GM21381 (cell line): Measurements from ENCODE around the gene EFNA5.
"Not testable (repeated sequence)": the region's sequence is repeated elsewhere in the genome, so short reads cannot be mapped to it uniquely, and the experiment has no call there.

Experiments used
- ATAC-seq: cut with Tn5 transposase; IDR thresholded peaks from one replicate; pipeline ENCODE4 v1.9.1; 2021; ENCODE audit warnings: mild to moderate bottlenecking, moderate library complexity; ENCODE audit not compliant: unreplicated experiment

EFNA5 gene

DNA sequence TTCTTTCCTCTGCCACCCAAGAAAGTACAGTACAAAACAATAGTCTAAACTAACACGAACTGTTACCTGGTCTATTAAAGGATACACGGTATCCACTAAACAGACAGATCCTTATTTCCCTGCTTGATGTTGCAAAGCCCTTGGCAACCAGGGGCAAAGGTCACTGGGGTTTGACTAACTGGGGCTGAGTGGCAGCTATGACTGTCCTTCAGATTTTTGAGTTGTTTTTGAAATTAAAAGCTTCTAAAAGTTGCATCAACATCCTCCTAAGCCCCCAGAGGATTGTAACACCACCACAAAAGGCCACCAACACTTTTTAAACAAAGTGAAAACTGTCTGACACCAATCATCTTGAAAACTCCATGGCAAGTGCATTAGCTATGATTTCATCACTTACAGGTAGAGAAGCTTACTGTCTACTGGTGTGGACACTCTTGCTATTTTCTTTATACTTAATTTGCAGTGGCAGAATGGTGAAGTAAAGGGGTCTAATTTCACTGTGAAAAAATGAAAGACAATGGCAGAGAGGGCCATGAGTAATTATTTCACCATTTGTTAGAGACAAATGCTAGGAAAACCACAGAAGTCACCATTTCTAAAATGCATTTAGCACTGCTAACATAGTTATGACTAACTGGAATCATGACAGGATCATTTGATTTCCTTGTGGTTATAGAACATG lies 292.4 kb downstream of the EFNA5 start:
- ATAC-seq: no peak

DNA sequence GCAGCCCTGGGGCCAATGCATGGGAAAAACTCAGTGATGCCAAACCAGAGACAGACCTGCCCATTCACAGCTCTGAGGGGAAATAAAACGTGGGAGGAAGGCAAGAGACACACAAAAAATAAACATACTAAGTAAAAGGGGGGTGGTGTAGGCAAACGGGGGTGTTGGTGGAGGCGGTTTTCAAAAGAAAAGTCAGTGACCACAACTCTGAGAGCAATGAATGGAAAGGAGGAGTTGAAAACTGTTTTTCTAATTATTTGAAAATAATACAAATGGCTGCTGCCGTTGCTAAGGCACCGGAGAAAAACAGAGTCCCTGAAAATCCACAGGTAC lies 293.5 kb downstream of the EFNA5 start:
- no peak for ATAC-seq

DNA sequence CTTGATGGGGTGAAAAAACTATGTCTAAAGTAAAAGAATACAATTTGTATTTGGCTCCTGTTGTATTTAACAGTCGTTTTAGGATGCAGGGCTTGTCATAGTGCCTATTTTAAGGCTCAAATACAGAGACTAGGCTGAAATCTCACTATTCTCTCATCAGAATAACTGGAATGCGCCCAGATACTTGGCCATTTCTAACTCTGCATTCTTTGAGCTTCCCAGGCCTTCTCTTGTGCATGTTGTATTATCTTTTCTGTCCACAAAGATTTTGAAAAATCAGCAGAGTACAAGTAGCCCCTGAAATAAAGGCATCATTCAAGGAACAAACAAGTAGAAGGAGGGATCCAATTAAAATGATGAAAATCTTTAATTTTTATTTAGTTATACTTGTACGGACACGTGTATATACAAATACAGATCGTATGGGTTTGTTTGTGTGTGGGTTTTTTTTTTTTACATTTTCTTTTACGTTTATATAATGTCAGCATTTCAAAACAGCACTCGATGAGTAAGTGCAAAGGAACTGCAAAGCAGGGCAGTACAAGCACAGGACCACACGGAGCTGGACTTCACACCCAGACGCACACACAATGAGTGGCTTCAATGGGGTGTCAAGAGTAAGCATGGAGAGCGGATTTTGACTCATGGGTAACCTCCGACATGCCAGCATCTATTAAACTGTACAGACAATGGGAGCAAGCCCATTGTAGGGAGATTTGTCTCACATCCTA lies 294.0 kb downstream of the EFNA5 start:
- no peak for ATAC-seq

DNA sequence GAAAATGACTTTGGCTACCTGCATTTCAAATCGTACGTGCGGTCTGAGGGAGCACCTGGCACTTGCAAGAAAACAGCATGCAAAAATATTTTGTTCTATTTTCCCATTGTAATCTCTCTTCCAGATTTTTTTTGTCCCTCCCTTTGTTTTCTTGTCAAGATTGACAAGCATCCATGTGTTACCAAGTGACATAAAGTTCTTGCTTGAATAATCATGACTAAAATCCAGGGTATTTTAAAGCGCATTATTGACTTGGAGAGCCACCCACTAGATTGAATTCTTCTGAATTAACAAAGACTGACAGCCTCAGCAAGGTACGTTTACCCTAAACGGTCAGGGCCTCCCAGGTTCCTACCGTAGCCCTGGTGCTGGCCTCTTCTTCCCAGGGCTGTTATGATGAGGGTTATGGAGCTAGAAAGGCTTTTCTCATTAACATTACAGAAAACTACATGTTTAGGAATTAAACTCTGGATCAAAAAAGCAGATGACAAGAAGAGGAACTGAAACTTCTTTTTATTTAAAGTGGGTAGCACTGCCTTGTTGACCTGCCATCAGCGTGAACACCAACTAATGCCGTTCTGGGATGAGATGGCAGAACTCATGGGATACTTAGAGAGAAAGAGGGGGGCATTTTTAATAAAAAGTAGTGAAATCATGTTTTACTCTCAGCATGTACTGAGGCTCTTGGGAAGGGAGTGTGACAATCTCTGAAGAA lies 297.0 kb downstream of the EFNA5 start:
- peak; percentile 56 for ATAC-seq

DNA sequence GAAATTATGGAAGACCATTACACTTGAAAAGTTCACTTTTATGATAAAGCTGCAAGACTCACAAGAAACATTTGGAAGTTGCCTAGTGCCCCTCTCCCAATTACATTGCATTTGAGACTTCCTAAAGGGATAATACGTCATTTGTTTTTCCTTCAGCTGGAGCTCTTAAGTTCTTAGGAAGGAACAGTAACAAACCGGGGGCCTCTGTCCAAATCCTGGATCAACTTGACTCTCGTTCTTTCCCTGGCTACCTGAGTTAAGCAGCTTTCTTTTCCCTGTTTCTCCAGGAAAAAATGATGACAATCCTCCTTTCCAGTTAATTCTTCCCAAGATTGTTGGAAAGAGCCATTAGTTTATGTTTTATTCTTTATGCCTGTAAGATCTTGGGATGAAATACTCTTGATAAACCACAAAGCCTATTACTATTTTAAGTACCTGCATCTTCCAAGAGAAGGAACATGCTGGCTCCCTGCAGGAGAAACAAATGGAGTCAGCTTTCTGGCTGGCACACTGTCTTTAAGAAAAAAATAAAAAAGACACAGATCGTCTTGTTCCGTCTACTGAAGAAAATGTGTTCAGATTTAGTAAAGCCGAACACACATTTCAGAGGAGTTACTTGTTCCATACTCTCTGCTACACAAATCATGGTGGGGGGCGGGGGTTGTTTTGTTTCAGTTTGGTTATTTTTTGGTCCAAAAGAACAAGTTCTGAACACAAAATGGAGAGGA lies 297.9 kb downstream of the EFNA5 start:
- no peak for ATAC-seq

DNA sequence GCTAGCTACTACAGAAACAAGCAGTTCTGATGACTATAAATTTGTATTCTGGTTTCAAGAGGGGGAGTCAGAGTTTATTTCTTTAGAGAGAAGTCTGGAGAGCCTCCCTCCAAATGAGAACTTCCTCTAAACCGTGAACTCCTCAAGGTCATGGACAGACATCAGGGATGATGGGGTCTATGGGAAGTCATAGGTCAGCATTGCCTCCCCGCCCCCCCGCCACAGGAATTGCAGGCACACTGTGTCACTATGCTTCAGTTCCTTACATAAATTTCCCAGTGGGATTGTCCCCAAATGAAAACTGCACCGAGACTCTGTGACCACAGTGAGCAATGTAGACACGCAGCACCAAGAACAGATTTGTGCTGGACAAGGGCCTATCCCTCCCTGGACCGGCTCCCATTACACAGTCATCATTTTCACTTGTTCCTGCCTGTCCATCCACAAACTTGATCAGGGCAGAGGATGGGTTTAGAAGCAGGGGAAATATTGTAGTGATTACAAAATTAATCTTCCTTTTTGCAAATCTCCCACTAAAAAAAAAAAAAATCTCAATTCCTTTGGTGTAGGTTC lies 300.3 kb downstream of the EFNA5 start:
- ATAC-seq: no peak

DNA sequence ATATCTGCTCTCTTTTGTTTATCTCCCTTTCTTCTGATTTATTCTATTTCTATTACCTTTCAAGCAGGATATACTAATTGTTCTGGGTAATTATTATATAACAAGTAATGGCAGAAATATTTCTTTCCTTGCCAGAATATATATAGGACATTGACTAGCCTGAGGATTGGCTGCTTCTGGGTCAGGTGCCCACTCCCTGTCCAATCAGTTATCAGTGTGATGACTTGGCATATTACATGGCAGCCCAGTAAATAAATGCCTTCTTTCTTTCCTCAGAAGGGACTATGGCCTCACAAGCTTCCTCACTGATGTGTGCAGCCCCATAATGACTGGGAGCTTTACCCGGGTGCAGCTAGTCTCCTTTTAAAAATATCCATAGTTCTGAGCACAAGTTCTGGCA lies 301.1 kb downstream of the EFNA5 start:
- no peak for ATAC-seq

DNA sequence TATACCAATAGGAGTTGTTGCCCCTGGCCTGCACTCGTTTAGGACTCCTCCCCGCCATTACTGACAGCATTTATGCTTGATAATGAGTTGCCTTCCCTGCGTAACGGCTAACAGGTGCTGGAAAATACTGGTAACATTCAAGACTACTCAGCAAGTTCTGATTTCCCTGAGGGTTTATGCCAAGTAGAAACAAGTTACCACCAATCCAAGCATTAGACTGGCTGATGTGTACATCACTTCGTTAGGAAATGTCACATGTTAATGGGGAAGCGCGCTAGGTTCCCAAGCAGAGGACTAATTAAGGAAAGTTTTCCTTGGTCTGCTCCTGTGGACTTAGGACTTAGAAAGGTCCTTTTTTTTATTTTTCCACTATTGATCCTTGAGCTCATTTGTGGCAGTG lies 302.1 kb downstream of the EFNA5 start:
- ATAC-seq: no peak

DNA sequence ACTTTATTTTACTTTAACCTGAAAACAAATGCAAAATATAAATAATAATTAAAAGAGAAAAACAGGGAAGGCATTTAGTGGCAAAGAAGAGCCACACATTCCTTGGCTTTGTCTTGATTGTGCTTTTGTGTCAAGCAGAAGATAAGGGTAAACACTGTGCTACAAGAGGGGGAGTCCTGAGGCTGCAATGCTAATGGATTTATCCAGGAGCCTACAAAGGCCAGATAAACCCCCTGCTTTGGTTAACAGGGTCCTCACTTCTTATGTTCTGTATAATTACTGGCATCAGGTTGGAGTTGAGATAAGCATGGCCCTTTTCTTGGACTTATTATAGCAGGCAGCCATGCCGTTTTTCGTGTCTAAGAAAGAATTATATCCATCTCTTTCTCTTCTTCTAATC lies 302.8 kb downstream of the EFNA5 start:
- no peak for ATAC-seq

DNA sequence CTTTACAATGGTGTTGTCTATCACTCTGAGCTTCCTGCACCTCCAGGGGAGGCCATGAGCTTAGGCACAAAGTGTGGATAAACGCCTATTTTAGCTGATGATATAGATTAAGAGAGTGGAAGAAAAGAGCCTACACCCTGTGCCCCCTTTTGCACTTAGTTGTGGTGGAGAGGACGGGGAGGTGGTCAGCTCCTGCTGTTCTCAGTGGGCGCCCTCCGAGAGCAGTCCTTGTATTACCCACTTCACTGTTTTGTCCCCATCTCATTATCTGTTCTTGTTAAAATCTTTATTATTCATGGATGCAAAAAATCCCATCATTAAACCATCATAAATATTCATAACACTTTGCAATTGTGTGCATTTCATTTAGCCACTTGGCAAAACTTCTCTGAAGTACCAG lies 303.3 kb downstream of the EFNA5 start:
- no peak for ATAC-seq

DNA sequence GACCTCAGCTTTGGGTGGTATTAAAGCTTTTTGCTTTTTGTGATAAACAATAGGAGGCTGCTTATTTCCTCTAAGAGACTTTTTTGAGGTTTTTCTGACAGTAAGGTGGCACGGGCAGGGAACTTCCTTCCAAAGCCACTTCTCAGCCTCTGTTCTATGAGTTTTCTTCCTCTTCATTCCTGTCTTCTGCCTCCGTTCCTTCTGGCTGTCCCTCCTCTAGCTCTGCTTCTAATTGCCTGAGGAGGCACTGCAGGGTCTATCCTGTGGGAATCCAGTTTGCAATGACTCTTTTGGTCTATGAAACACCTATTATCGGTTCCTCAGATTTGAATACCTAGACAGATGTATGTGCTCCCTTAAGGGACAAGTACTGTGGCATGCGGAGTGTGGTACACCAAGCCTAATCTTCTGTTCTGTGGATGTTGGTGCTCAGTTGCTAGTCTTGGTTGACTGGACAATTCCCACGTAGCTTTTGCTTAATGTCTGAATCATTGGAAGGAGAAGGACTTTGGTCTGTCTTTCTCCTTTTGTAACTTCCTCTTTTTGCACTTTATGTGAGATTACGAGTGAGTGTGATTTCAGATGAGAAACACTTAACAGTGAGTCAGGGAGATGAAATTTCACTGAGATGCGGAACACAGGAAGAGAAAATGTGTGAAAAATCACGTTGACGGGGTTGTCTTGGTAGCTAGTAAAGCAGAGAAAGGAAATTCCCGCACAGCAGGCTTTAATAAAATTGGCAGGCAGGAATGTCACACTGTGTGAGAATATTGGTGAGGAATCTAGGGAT lies 305.2 kb downstream of the EFNA5 start:
- ATAC-seq: no peak

DNA sequence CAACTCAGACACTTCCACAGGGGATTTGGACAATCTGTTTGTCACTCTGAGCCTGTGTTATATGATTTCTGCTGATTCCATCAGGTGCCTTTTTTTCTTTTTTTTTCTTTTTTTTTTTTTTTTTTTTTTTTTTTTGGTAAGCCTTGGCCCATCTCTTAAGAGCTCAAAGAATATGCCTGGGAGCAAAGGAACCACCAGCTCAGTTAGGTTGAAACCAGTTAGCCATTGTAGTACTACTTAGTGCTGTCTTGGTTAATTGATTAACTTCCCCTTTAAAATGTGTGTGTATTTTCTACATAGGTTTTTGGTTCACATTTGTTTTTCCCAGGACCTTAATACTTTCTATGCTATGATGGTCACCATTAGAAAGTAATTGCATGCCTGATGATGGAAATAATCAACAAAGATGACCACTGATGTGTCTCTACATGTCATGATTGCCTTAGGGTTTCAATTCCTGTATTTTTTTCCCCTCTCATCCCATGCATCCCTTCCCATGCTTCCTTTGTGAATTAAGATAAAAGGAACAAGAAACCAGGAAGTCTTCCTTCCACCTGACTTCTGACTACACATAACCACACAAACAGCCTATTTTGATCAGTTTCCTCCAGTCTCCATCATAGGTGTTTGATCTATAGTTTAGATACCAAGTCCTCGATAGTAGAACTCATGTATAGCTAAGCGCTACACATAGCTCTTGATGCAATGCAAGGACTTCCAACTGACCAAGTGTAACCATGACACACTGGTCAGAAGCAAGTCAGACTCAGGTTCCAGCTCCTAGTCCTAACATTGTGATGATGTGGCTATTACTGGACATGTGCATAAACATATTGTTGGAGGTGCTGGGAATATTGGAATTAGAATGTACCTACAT lies 306.1 kb downstream of the EFNA5 start:
- ATAC-seq: no peak

DNA sequence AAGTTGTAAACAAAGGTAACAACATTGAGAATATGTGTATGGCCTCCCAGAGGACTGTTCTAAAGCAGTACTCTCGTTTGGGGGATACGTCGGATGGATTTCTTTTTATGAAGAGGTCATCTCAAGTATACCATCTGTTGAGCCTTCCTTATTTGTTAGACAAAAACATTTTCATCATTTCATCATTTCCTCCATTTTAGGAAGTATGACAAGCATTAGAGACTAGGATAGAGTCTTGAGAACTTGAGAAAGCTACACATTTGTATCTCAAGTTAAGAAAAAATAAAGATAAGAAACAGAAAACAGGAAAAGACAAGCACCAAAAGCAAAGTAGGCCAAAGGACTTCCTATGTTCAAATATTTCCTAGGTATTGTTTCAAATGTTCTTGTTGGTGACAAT lies 307.0 kb downstream of the EFNA5 start:
- ATAC-seq: no peak

DNA sequence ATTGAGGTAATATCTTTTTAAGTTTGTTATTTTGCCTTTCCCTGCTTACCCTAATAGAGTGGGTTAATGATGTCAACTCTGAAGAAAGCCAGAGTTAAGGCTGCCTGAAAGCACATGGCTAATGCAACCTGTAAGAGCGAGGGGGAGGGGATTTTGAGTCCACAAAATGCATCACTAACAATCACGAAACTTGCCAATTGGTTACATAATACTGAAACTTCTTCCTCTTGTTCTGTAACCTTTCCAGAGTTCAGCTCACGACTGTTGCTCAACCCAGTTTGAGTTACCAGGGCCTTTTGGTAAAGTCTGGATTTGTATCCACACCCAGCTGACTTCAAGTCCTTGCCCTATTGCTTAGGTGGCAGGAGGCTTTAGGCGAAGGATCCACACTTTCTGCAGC lies 308.8 kb downstream of the EFNA5 start:
- no peak for ATAC-seq

DNA sequence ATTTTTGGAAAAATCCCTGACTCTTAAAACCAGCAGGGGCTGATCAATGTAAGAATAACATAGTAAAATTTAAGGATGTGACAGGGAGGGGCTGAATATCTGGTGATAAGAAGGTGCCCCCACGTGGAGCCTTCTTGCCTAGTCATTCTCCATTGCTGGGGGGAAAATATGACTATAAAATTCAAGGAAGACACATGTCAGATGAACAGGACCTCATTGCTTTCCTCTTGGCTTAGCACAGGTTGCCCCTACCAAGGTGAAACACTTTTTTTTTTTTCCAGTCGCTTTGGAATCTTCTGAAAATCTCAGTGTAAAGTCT lies 310.9 kb downstream of the EFNA5 start:
- no peak for ATAC-seq

DNA sequence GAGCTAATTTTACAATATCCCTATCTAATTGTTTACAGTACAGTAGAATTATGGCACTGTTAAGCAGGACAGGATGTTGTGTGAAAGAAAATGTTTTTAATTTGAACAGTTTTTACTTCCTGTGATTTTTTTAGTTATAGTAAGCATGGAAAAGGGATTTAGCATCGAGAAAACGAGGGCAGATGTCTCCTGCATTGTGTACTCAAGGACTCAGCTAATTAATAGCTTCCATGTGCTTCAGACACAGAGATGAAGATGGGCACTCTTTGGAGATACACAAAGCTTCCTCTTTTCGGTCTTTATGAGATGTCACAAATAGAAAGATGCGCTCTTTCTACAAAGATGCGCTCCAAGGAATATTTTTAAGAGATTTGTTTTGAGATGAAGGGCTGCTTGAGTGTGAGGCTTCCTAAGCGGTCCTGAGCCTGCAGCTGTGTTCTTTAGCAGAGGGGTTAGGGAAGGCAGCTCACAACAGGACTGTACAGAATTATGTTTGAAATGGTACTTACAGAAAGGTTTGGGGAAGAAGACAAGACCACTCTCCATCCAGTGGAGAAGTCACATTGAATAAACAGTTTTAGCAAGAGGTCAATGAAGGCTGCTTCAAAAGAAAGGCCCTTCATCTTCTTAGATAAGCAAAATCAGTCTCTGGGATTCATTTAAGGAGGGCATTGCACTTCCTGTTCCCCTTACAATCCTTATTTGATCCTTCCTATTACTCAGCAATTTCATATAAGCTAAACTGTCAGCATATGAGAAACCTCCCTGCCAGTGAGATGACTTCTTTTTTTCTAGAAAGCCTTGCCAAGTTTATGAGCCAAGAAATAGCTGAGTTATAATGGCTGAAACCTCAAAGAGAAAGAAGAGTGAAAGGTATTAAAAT lies 311.5 kb downstream of the EFNA5 start:
- no peak for ATAC-seq

DNA sequence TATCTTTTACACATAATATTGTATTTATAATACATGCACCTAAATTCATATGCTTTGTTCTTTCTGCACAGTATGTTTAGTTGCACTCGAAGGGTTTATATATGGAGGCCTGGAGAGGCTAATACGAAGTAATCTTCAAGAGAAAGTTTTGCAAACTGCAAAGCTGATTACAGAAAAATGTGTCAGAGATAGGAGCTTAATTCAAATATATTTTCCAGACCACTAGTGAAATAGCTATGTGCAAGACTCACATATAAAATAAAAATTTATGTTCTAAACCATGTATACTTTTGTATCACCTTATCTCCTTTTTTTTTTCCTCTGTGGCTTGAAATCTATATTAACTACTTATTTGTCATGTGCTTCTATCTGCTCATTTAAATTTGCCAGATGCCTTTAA lies 313.8 kb downstream of the EFNA5 start:
- no peak for ATAC-seq

DNA sequence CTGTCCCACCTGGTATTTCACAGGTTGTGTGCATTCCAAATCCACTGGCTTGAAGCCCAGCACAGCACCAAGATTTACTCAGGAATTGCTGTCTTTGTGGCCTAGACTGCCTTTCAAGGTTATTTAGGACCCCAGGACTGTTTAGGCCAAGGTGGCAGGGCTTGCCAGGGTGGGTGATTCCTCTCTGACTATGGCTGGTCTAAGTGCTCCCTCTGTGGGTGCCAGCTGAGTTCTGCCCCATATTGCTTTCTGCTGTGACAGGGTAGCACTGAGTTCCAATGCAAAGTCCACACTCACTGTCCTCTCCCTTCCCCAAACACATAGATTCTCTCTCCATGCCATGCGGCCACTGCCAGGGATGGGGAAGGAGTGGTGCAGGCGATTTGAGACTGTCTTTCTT lies 318.2 kb downstream of the EFNA5 start:
- no peak for ATAC-seq

DNA sequence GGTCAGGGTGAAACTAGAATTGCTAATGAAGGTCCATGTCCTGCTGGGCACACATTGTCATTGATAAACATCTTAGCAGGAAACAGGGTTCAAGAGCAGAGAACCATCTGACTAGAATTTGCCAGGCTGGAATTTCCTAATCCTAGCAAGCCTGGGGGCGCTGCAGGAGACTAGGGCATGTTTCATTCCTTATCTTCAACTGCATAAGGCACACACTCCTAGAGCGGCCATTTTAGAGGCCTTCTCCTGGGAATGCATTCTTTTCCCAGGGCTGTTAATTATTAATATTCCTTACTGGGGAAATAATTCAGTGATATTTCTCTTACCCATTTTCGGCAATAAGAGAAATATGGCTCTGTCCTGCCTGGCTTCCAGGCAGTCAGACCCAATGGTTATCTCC lies 324.2 kb downstream of the EFNA5 start:
- ATAC-seq: not testable (repeated sequence)
